Measurements from ENCODE around the gene CACNA1C. TPM values are rescaled to one million over a fixed set of nuclear protein-coding genes. Genes with fewer than 3 reads are reported as not detected.
A peak's percentile ranks its signal among the peaks of the same experiment; 100 is the strongest.

The CACNA1C gene
- total RNA-seq, 2 donors from 2014 or later: 0.86 to 6.3 TPM

DNA sequence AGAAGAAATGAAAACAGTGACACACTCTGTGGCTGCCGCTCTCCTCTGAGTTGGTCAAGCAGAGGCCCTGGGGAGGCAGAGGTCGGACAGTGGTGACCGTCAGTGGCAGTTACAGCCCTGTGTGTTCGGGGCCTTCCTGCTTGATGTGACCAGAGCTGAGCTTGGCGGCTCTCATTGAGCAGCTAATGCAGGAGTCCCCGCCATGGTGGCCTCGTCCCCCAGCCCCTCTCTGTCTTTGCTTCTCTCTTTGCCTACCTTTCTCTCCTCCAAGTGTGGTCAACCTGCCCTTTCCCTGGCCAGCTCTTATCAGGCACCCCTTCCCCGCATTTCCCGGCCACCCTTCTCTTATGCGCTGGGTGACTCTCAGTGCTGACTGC, 362.8 kb downstream of the CACNA1C start:
- H3K4me1 Mint-ChIP-seq: peaks cover 30% of the 10 kb centered on the region

DNA sequence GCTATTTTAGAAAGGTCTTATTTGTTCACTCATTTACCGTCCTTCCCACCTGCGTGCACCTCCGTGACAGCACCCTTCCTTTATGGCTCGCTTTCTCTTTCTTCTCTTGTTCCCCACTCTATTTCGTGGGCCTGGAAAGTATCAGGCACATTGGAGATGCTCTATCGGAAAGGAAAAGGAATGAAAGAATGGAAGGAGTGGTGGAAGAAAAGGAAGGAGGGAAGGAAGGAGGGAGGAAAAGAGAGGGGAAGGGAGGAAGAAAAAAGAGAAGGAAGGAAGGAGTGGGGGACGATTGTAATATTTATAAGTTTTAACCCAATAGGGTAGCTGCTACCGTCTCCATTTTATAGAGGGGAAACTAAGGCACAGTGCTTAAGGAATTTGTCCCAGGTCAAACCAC, 363.4 kb downstream of the CACNA1C start:
- Histone ChIP-seq H3K9me3 (ENCODE audit: control insufficient read depth, low read length) (no peaks in the 10 kb centered on the region), H3K36me3 (ENCODE audit: control insufficient read depth, insufficient read depth, low read length) (no peaks in the 10 kb centered on the region), H3K4me3 (ENCODE audit: low read length) (no peak overlapping the region), H3K4me1 (ENCODE audit: control insufficient read depth, insufficient read depth, low read length) (no peaks in the 10 kb centered on the region), H3K27me3 (ENCODE audit: control insufficient read depth, insufficient read depth, low read length, poor library complexity, severe bottlenecking) (no peaks in the 10 kb centered on the region), H3K9ac (ENCODE audit: extremely low read depth, low read length, poor library complexity, severe bottlenecking) (no peak overlapping the region), H3K27ac (ENCODE audit: low read depth, low read length) (no peak overlapping the region)
- WGBS, 2 experiments (ENCODE audit: insufficient coverage in 1 of 2, insufficient read length in 1 of 2): 92% methylated on average over 7 to 8 of the region's 8 CpGs
- H3K9me3 Mint-ChIP-seq: no peaks in the 10 kb centered on the region
- no peaks in the 10 kb centered on the region for H3K27me3 Mint-ChIP-seq (ENCODE audit: insufficient read depth)
- H3K36me3 Mint-ChIP-seq (ENCODE audit: low read depth): no peaks in the 10 kb centered on the region
- TF ChIP-seq, protein P1, sequence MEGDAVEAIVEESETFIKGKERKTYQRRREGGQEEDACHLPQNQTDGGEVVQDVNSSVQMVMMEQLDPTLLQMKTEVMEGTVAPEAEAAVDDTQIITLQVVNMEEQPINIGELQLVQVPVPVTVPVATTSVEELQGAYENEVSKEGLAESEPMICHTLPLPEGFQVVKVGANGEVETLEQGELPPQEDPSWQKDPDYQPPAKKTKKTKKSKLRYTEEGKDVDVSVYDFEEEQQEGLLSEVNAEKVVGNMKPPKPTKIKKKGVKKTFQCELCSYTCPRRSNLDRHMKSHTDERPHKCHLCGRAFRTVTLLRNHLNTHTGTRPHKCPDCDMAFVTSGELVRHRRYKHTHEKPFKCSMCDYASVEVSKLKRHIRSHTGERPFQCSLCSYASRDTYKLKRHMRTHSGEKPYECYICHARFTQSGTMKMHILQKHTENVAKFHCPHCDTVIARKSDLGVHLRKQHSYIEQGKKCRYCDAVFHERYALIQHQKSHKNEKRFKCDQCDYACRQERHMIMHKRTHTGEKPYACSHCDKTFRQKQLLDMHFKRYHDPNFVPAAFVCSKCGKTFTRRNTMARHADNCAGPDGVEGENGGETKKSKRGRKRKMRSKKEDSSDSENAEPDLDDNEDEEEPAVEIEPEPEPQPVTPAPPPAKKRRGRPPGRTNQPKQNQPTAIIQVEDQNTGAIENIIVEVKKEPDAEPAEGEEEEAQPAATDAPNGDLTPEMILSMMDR (conservative IDR thresholded peaks at IDR 0.05): no peak
- no peak overlapping the region for H3K4me3 Mint-ChIP-seq
- no peak overlapping the region for H3K27ac Mint-ChIP-seq
- H3K4me1 Mint-ChIP-seq: peaks cover 28% of the 10 kb centered on the region
- no peak for DNase-seq

More for the DNA sequence above, 362.8 kb downstream of the CACNA1C start:
- no peaks in the 10 kb centered on the region for H3K36me3 Mint-ChIP-seq (ENCODE audit: low read depth)
- Histone ChIP-seq H3K9ac (ENCODE audit: extremely low read depth, low read length, poor library complexity, severe bottlenecking) (no peak overlapping the region), H3K36me3 (ENCODE audit: control insufficient read depth, insufficient read depth, low read length) (no peaks in the 10 kb centered on the region), H3K4me3 (ENCODE audit: low read length) (no peak overlapping the region), H3K27me3 (ENCODE audit: control insufficient read depth, insufficient read depth, low read length, poor library complexity, severe bottlenecking) (no peaks in the 10 kb centered on the region), H3K27ac (ENCODE audit: low read depth, low read length) (no peak overlapping the region), H3K4me1 (ENCODE audit: control insufficient read depth, insufficient read depth, low read length) (no peaks in the 10 kb centered on the region), H3K9me3 (ENCODE audit: control insufficient read depth, low read length) (no peaks in the 10 kb centered on the region)
- no peaks in the 10 kb centered on the region for H3K27me3 Mint-ChIP-seq (ENCODE audit: insufficient read depth)
- TF ChIP-seq, protein P1 (conservative IDR thresholded peaks at IDR 0.05): no peak
- no peaks in the 10 kb centered on the region for H3K9me3 Mint-ChIP-seq
- H3K4me3 Mint-ChIP-seq: no peak overlapping the region
- 86 to 93% methylated on average over 5 to 10 of the region's 10 CpGs for WGBS, 2 experiments (ENCODE audit: insufficient coverage in 1 of 2, insufficient read length in 1 of 2)
- H3K27ac Mint-ChIP-seq: peak overlapping the region; percentile 7
- DNase-seq: no peak

DNA sequence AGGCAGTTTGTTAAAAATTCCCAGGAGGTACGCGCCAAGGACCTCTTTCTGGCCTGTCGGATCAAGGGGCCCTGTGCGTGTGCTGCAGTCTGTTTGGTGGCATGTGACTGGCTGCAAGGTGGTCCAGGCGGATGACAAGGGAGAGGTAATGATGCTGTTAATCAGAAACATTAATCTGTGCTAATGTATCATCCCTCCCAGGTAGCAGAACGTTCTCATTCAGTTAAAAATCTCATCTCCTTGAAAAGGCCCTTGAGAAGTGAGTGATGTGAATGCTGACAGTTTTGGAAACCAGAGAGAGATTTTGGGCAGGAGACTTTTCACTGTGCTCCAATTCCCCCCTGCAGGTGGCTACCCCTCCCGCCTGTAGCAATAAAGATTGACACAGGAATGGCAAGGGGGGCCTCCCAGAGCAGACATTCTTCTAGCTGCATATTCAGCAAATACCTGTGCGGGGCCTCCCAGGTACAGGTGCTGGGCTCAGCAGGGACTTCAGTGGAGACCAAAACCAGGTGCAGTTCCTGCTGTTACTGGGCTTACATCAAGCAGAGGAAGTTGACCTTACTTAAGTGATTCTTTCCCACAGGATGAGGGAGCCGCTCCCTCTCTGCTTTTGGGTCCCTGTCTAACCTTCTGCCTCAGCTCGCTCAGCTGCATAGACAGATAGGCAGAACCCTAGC, 364.8 kb downstream of the CACNA1C start:
- Histone ChIP-seq H3K36me3 (ENCODE audit: control insufficient read depth, insufficient read depth, low read length) (no peaks in the 10 kb centered on the region), H3K9me3 (ENCODE audit: control insufficient read depth, low read length) (no peaks in the 10 kb centered on the region), H3K27me3 (ENCODE audit: control insufficient read depth, insufficient read depth, low read length, poor library complexity, severe bottlenecking) (no peaks in the 10 kb centered on the region), H3K4me1 (ENCODE audit: control insufficient read depth, insufficient read depth, low read length) (no peaks in the 10 kb centered on the region), H3K4me3 (ENCODE audit: low read length) (no peak overlapping the region), H3K9ac (ENCODE audit: extremely low read depth, low read length, poor library complexity, severe bottlenecking) (no peak overlapping the region), H3K27ac (ENCODE audit: low read depth, low read length) (no peak overlapping the region)
- H3K36me3 Mint-ChIP-seq (ENCODE audit: low read depth): no peaks in the 10 kb centered on the region
- no peaks in the 10 kb centered on the region for H3K9me3 Mint-ChIP-seq
- no peak overlapping the region for H3K27ac Mint-ChIP-seq
- no peaks in the 10 kb centered on the region for H3K27me3 Mint-ChIP-seq (ENCODE audit: insufficient read depth)
- no peak overlapping the region for H3K4me3 Mint-ChIP-seq
- peaks cover 15% of the 10 kb centered on the region for H3K4me1 Mint-ChIP-seq
- 87 to 89% methylated on average over 5 to 10 of the region's 10 CpGs for WGBS, 2 experiments (ENCODE audit: insufficient coverage in 1 of 2, insufficient read length in 1 of 2)
- DNase-seq: peak; percentile 88
- TF ChIP-seq, protein P1 (conservative IDR thresholded peaks at IDR 0.05): peak; percentile 19

Measured in endodermal cell (in vitro differentiated cells).